Omental fat pad (tissue), 4 donors: ENCODE data around the gene RNF212B. TPM values are rescaled to one million over a fixed set of nuclear protein-coding genes. Genes with fewer than 3 reads are reported as not detected.

Experiments
- ATAC-seq: fragments of 150-250 bp; one replicate; pipeline ENCODE4 v1.9.1; 2016; ENCODE audit warnings: mild to moderate bottlenecking, moderate library complexity; ENCODE audit not compliant: low FRiP score
- DNase-seq: peaks from one replicate; pipeline ENCODE4 v3.0.0-alpha.2; 2019; ENCODE audit warnings: low spot score
- CTCF ChIP-seq, 3 donors: fragments of 450-650 bp; IDR thresholded peaks; one replicate each; pipeline ENCODE4 v1.5.1; 2016 to 2017; ENCODE audit warnings: antibody characterized with exemption in 3 of 3, mild to moderate bottlenecking in 3 of 3, moderate library complexity in 2 of 3
- total RNA-seq, 4 donors: library from RNA; depleted of rRNA; stranded (reverse); fragments of >200 nt; gene quantifications; one replicate each; pipeline ENCODE4 v1.1.0, GENCODE V29; 2016

The RNF212B gene
- total RNA-seq, 4 donors from 2014 or later, result not detected

- peak; percentile 99 for ATAC-seq
Observed at GRCh38 chr14:23286020-23286901, 48.5 kb downstream of the RNF212B start, which contains the start of gene HOMEZ. HOMEZ (minus strand) TSS chr14:23286132; CDS start chr14:23285952, 180 bp downstream.

GRCh38 chr14:23286902-23287479, 49.3 kb downstream of the RNF212B start:
- DNase-seq (no peak), ATAC-seq (no peak)
- no peak for TF ChIP-seq CTCF (IDR thresholded peaks at IDR 0.05)

More at GRCh38 chr14:23286020-23286901, 48.5 kb downstream of the RNF212B start, which contains the start of gene HOMEZ:
- DNase-seq, result peak; percentile 90
- TF ChIP-seq CTCF (IDR thresholded peaks at IDR 0.05), result no peak

GRCh38 chr14:23294734-23295561, 57.2 kb downstream of the RNF212B start:
- ATAC-seq (peak; percentile 69), DNase-seq (no peak)
- TF ChIP-seq CTCF (IDR thresholded peaks at IDR 0.05), result peak in 1 of 3 donors; percentile 5

GRCh38 chr14:23296012-23296777, 58.5 kb downstream of the RNF212B start:
- ATAC-seq (no peak), DNase-seq (no peak)
- TF ChIP-seq CTCF (IDR thresholded peaks at IDR 0.05), result no peak

- ATAC-seq, result no peak
- TF ChIP-seq CTCF (IDR thresholded peaks at IDR 0.05), result no peak
- DNase-seq, result no peak
Observed at GRCh38 chr14:23297096-23297495, 59.4 kb downstream of the RNF212B start.

GRCh38 chr14:23297611-23298277, 60.0 kb downstream of the RNF212B start:
- ATAC-seq, result no peak
- no peak for DNase-seq
- no peak for TF ChIP-seq CTCF (IDR thresholded peaks at IDR 0.05)
